Mesenteric fat pad (tissue), 1 donor: ENCODE measurements around the gene DDT. TPM values are rescaled to one million over a fixed set of nuclear protein-coding genes. Genes with fewer than 3 reads are reported as not detected.
"Not testable (repeated sequence)": the region's sequence is repeated elsewhere in the genome, so short reads cannot be mapped to it uniquely, and the experiment has no call there.

ENCODE experiments used
- DNase-seq: peaks from one replicate; pipeline ENCODE4 v3.0.0-alpha.2; 2020; ENCODE audit warnings: low spot score
- total RNA-seq: library from RNA; stranded (reverse); fragmentation: NEBNext Ultra II Directional; extraction: Animal tissue kit (Norgen Biotek cat#: 25700); gene quantifications from one replicate; pipeline ENCODE4 v1.2.1, GENCODE V29; 2021
- donor health status: DM: yes; HTN: yes; CAD: no.

Gene DDT
- total RNA-seq, 1 donor from 2014 or later = 116 TPM

DNA sequence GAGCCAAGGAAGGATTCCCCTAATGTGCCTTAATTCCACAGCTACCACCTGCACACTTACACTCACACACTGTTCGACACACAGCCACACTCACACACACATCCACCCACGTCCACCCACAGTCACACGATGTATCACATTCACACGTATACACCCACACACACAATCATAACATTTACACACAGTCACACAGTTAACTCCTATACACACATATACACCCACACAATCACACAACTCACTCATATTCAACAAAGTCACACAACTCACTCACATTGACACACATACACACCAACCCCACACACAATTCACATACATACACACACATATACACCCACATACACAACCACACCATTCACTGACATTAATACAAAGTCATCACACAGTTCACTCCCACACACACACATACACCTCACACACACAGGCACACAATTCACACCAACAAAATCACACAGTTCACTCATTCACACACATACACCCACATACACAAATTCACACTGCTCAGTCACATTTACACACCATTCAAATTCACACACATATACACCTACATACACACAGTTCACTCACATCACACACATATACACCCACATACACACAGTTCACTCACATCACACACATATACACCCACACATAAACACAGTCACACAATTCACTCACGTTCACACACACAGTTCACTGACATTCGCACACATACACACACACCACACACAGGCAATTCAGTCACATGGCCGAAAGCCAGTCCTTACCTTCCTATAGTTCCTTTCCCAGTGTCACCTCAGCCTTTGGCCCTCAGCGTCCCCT, 19.8 kb downstream of the DDT start:
- not testable (repeated sequence) for DNase-seq

DNA sequence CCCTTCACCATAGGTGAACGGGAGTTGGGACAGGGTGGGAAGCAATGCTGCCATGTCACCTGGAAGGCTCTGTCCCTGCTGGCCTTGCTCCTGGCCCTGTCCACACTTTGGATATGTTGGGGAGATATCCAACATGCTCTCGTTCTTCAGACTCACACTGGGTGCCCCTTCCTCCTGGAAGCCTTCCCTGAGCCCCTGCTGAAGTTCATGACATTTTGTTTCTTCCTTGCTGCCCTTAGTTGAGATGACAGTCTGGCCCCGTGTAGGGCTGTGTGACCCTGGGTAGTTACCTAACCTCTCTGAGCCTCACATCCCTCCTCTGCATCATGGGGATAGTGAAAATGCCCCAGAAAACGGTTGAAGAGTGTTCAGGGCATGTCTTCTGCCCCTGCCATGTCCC, 20.8 kb downstream of the DDT start:
- not testable (repeated sequence) for DNase-seq

DNA sequence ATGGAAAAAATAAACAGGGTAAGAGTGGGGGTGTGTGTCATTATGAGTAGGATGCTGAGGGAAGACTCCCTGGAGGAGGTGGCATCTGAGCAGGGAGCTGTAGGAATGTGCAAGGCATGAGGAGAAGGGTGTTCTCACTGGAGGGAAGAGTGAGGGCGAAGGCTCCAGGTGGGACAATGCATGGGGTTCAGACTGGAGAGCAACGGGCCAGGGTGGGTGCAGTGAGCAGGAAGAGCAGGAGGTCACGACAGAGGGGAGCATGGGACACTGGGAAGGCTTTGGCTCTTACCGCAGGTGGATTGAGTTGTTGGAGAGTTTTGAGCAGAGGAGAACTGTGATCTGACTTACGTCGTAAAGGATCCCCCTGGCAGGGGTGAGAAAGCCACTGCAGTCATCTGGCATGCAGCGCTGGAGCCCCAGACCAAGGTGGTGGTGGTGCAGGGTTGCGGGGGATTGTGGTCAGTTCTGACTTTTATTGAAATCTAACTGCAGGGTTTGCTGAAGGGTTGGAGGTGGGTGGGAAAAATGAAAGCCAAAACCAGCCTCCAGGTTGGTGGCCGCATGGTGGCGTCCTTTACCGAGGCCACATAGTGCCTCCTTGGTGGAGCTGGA, 21.3 kb downstream of the DDT start:
- DNase-seq = not testable (repeated sequence)

DNA sequence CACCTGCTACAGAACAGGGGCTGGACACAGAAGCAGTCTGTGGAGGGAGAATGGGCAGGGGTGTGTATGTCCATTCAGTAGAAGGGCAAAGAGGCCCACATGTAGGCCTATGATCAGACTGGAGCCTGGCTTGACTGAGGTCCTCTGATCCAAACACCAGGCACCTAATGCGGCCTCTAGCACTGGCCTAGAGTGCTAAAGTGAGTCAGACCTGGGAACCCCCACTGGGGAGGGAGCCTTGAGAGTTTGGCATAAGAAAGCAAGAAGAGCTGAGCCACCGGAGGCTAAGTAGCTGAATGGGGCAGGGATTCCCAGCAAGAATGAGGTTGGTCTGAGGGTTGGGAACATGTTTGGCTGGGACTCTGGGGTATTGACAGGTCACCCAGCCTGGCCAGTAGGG, 22.9 kb downstream of the DDT start:
- DNase-seq = not testable (repeated sequence)

DNA sequence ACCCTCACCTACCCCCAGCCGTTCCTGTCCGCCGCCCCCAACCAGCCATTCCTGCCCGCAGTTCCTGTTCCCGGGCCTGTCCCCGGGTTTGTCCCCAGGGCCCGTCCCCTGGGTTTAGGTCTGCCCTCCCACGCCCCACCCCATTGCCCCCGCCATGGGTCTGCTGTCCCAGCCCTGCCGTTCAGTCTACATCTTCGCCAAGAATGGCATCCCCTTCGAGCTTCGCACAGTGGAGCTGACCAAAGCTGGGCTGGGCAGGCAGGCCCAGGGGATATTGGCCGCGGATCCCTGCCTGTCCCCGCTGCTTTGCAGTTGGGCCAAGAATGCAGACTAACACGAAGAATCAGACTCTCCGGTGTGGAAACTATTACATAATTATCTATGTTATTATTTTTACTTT, 24.5 kb downstream of the DDT start:
- DNase-seq = not testable (repeated sequence)

DNA sequence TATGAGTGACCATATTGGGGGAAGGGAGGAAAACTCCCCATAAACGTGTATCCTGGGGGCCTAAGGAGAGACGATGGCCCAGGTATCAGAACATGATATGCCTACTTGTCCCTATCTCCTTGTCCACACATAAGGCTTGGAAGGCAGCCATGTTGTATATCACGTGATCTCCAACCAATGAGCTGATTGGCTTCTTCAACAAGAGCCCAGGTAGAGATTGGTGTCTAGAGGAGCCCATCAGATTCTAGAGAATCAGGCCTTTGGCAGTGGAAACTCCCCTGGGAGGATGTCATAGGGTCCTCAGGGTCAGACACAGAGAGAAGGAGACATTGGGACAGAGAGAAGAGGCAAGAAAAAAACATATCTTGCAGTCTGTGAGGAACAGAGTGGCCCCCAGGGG, 26.9 kb downstream of the DDT start:
- DNase-seq = not testable (repeated sequence)

DNA sequence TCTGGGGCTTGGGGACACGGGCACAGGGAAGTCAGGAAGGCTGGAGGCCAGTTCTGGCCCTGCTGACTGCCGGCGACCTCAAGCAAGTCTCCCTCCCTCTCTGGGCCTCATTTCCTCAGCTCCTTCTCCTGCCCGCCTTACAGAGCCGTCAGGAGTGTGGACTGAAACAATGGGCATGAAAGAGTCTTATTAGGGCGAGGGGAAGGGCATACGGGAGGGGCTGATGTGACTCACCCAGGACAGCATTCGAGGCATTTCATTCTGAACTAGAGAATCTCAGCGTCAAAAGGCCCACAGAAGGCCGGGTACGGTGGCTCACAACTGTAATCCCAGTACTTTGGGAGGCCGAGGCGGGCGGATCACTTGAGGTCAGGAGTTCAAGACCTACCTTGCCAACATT, 34.1 kb downstream of the DDT start:
- DNase-seq = not testable (repeated sequence)

DNA sequence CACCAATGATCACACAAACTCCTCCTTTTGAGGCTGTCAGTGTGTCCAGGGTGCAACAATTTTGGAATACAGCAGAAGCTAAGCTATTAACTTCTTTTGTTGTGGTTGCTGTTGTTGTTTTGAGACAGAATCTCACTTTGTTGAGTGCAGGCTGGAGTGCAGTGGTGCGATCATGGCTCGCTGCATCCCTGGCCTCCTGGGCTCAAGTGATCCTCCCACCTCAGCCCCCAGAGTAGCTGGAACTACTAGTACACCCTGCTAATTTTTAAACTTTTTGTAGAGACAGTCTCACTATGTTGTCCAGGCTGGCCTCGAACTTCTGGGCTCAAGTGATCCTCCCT, 35.3 kb downstream of the DDT start:
- DNase-seq = no peak

DNA sequence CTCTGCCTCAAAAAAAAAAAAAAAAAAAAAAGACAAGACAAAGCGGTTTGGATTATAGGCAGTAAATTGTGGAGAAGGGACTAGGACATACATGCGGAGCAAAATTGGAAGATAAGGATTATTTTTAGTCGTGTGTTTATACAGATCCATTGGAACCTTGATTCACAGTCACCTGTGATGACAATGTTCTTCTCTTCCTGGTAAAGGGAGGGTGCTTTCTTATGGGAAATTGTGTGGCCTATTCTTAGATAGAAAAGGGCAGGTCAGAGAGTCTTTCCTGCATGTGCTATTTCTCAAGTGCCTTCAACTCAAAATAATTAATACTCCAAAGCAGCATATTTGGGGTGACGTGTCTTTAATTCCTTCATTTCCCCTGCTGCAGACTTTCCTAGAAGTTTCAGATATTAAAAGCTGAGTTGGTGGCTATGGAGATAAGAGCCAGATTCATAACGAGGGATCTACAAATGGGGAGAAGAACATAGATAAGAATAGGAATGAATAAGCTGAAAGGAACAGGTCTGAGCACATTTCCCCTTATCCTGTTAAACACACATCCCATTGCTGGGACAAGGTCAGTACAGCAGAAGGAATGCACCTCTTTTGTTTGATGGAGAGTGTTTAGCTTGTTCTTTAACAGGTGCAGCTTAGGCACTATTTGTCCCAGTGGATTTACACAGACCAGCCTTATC, 35.8 kb downstream of the DDT start:
- no peak for DNase-seq

DNA sequence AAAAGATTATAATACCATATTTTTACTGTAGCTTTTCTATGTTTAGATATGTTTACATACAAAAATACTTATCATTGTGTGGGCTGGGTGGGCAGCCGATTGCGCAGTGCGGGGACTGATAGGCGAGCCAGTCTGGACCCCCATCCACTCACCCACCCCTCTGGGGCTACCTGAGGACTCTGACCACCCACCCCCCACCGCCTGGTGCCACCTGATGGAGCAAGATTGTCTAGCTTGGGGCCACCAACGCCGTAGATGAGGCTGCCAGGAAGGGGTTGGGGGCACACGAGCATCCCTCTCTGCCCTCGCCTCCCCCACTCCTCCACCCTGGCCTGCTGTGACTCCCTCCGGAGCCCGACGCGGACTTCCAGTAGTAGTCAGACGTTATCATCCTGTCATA, 47.7 kb downstream of the DDT start:
- no peak for DNase-seq

DNA sequence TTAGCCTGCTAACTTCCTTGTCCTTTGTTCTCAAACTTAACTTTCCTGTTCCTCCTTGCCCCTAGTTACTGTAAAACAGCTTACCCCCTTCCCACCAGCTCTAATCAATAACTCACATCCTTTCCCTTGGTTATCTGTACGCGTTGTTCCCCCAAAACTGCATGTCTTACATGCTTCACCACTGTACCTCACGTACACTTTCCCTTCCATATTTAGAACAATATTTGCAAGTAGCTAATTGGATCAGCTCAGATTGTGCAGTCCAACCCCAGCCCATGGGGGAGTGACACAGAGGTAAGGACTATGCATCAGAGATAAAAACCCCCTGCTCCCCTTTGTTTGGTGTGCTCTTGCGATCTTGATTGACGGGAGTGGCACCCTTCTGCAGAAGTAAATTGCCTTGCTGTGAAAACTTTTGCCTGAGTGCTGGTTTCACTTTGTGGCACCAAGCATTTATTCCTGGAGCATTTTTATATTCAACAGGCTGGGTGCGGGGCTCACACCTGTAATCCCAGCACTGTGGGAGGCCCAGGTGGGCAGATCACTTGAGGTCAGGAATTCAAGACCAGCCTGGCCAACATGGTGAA, 49.1 kb downstream of the DDT start:
- DNase-seq = no peak

DNA sequence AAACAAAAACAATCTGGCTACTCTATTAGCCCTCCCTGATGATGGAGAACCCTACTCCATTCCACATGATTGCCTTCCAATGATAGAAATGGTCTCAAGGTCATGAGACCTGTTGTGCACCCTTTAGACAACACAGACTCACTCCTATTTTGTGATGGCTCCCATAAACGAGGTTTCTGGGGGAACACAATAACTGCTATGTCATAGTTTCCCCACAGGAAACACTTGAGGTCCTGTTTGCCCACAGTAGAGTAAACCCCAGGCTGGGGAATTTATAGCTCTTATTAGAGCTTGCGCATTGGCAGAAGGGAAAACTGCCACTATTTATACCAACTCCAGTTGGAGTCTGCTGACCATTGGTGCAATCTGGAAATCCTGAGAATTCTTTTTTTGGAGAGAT, 51.3 kb downstream of the DDT start:
- no peak for DNase-seq

DNA sequence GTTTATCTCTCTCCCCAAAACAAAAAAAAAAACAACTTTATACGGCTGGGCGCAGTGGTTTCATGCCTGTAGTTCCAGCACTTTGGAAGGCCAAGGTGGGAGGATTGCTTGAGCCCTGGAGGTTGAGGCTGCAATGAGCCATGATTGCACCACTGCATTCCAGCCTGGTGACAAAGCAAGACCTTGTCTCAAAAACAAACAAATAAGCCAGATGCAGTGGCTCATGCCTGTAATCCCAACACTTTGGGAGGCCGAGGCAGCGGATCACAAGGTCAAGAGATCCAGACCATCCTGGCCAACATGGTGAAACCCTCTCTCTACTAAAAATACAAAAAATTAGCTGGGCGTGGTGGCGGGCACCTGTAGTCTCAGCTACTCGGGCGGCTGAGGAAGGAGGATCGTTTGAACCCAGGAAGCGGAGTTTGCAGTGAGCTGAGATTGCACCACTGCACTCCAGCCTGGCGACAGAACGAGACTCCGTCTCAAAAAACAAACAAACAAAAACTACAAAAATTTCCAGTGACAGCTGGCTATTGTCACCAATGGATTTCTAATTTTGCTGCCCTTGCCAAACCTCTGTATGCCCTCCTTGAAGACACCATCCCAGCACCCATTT, 52.5 kb downstream of the DDT start:
- not testable (repeated sequence) for DNase-seq

Other genes with a start within 250 kb of the DDT start
- 7.8 TPM for gene ZNF70, start 223.3 kb downstream of the DDT start, total RNA-seq
- not detected for gene VPREB3, start 220.0 kb downstream of the DDT start, total RNA-seq
- gene C22orf15, start 211.5 kb downstream of the DDT start, total RNA-seq = not detected
- gene CHCHD10, start 206.5 kb downstream of the DDT start, total RNA-seq = 357 TPM
- 5.7 TPM for gene MMP11, start 201.6 kb downstream of the DDT start, total RNA-seq
- gene SMARCB1, start 187.5 kb downstream of the DDT start, total RNA-seq = 70.7 TPM
- gene DERL3, start 135.4 kb downstream of the DDT start, total RNA-seq = 1.4 TPM
- 8.4 TPM for gene SLC2A11, start 116.6 kb downstream of the DDT start, total RNA-seq
- gene MIF, start 80.1 kb downstream of the DDT start, total RNA-seq = 319 TPM
- 3.8 TPM for gene GSTT2B, start 13.2 kb downstream of the DDT start, total RNA-seq
- gene DDTL, start 7.6 kb downstream of the DDT start, total RNA-seq = 1.2 TPM
- gene GSTT2, start 5.7 kb upstream of the DDT start, total RNA-seq = not detected
- gene GSTT4, start 31.0 kb upstream of the DDT start, total RNA-seq = not detected
- gene CABIN1, start 36.9 kb upstream of the DDT start, total RNA-seq = 41.7 TPM
- gene SUSD2, start 207.0 kb upstream of the DDT start, total RNA-seq = 5.9 TPM